ENCODE results near the gene RFLNA.

GRCh38 chr12:124264879-124265278, 30.0 kb upstream of the RFLNA start:
- TF ChIP-seq, protein P1, sequence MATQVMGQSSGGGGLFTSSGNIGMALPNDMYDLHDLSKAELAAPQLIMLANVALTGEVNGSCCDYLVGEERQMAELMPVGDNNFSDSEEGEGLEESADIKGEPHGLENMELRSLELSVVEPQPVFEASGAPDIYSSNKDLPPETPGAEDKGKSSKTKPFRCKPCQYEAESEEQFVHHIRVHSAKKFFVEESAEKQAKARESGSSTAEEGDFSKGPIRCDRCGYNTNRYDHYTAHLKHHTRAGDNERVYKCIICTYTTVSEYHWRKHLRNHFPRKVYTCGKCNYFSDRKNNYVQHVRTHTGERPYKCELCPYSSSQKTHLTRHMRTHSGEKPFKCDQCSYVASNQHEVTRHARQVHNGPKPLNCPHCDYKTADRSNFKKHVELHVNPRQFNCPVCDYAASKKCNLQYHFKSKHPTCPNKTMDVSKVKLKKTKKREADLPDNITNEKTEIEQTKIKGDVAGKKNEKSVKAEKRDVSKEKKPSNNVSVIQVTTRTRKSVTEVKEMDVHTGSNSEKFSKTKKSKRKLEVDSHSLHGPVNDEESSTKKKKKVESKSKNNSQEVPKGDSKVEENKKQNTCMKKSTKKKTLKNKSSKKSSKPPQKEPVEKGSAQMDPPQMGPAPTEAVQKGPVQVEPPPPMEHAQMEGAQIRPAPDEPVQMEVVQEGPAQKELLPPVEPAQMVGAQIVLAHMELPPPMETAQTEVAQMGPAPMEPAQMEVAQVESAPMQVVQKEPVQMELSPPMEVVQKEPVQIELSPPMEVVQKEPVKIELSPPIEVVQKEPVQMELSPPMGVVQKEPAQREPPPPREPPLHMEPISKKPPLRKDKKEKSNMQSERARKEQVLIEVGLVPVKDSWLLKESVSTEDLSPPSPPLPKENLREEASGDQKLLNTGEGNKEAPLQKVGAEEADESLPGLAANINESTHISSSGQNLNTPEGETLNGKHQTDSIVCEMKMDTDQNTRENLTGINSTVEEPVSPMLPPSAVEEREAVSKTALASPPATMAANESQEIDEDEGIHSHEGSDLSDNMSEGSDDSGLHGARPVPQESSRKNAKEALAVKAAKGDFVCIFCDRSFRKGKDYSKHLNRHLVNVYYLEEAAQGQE (IDR thresholded peaks at IDR 0.05; ENCODE audit: low read depth) = no peak
- TF ChIP-seq YY1 (IDR thresholded peaks at IDR 0.05; ENCODE audit: low read depth) (no peak), EP300 (IDR thresholded peaks at IDR 0.05; ENCODE audit: borderline replicate concordance) (no peak), TAF1 (IDR thresholded peaks at IDR 0.05; ENCODE audit: low read depth) (no peak), CREB1 (IDR thresholded peaks at IDR 0.05; ENCODE audit: low read depth) (no peak), ZBTB7A (IDR thresholded peaks at IDR 0.05; ENCODE audit: low read depth) (no peak), NFIC (IDR thresholded peaks at IDR 0.05) (no peak), RAD21 (IDR thresholded peaks at IDR 0.05; ENCODE audit: low read depth) (no peak), MAX (IDR thresholded peaks at IDR 0.05) (no peak), CEBPB (IDR thresholded peaks at IDR 0.05) (no peak), EGR1 (IDR thresholded peaks at IDR 0.05) (no peak), TEAD4 (IDR thresholded peaks at IDR 0.05) (no peak), TCF12 (IDR thresholded peaks at IDR 0.05; ENCODE audit: low read depth) (no peak), FOXM1 (IDR thresholded peaks at IDR 0.05; ENCODE audit: borderline replicate concordance, low read depth) (no peak)

Measured in Ishikawa (cell line).